ENCODE measurements around the gene SLC5A5. TPM values are rescaled to one million over a fixed set of nuclear protein-coding genes. Genes with fewer than 3 reads are reported as not detected.

The SLC5A5 gene
- total and polyA plus RNA-seq, 10 of the 15 experiments (the other 5 are each of a cell fraction or from before 2014, with no cell fraction given) = 0.02 to 0.08 (median 0.05) TPM; not detected in 3

DNA sequence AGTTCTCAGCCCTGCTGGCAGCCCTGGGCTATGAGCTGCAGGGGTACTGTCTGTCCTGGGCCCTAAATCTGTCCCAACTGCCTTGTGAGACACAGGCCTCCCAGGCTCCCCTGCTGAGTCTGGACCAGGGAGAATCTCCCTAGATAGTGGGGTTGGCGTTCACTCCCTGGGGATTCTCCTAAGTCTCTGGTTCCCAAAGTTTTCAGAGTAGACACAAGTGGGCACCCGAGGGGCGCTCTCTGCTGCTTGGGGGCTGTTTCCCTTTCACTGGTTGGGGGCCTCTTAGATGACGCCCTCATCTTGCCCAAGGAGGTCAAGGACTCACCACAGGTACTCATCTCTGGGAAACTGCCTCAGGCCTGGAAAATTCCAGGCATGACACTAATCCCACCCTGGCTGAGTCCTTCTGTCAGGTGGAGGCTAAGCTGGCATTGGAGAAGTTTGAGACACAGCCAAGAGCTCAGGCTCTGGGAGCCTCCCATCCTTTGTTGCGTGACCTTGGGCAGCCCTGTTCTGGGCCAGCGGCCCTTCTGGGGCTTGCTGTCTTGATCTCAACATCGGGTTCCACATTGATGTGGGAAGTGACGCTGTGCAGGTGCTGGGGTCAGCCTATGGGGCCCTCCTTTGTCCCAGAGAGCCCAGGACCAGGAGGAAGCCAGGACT is 8.1 kb upstream of the SLC5A5 start:
- SMC1A ChIA-PET (ENCODE audit: uncharacterized antibody, unreplicated experiment) = interaction anchor here (1.4 kb wide), 1 partner anchor 69 kb away, joined by 3 read pairs; the partner anchor contains the start of gene CCDC124
- DNase-seq (ENCODE audit: low read depth, low spot score) = no peak
- ATAC-seq = no peak
- Histone ChIP-seq H3K9ac (ENCODE audit: control insufficient read depth, insufficient read depth, low read length) (no peak overlapping the region), H3K27me3 (replicated peaks in 1 of 2; ENCODE audit: control insufficient read depth in 2 of 2, insufficient read depth in 2 of 2, low read length in 1 of 2) (no peaks in the 10 kb centered on the region), H3K4me1 (ENCODE audit: control insufficient read depth, insufficient read depth, low read length) (peaks cover 12% of the 10 kb centered on the region), H3K79me2 (ENCODE audit: control insufficient read depth, insufficient read depth, low read length) (peaks cover 30% of the 10 kb centered on the region), H2AFZ (ENCODE audit: control insufficient read depth, low read depth, low read length) (no peak overlapping the region), H3K9me3 (replicated peaks; ENCODE audit: control insufficient read depth, insufficient read depth, low read length) (no peaks in the 10 kb centered on the region), H4K20me1 (ENCODE audit: control insufficient read depth, insufficient read depth) (peaks cover 17% of the 10 kb centered on the region), H3K27ac (ENCODE audit: control insufficient read depth, insufficient read depth) (no peak overlapping the region), H3K4me3 (no peak overlapping the region), H3K4me2 (ENCODE audit: control insufficient read depth, insufficient read depth) (no peak overlapping the region), H3K36me3 (ENCODE audit: control insufficient read depth in 2 of 2, insufficient read depth in 2 of 2, low read length in 1 of 2) (peaks cover 23 to 30% of the 10 kb centered on the region in 2 experiments)
- POLR2A ChIA-PET = interaction anchor here (0.9 kb wide), 1 partner anchor 66 kb away, joined by 3 read pairs; no protein-coding TSS in a partner anchor
- CTCF ChIA-PET = interaction anchor here (1.0 to 3.2 kb wide), 2 partner anchors 68 to 69 kb away, joined by 4 to 11 read pairs; partner anchors contain the start of gene CCDC124
- TF ChIP-seq POLR2AphosphoS5 (IDR thresholded peaks at IDR 0.05; ENCODE audit: low read length) (0 out of 2 replicates have a peak, but pooled peaks have one; percentile 1), POLR2A (IDR thresholded peaks at IDR 0.05; ENCODE audit: low read depth, low read length) (peak; percentile 44; the same call in 1 of the 2 replicates), CBFB (IDR thresholded peaks at IDR 0.05; ENCODE audit: low read depth) (no peak), PML (IDR thresholded peaks at IDR 0.05; ENCODE audit: low read length) (peak; percentile 36; the same call in 1 of the 2 replicates), SMAD5 (IDR thresholded peaks at IDR 0.05; ENCODE audit: low read depth) (peak; percentile 43; the same call in 1 of the 2 replicates), EGR1 (IDR thresholded peaks at IDR 0.05; ENCODE audit: borderline replicate concordance in 1 of 2, low read depth in 2 of 2, low read length in 2 of 2) (no peak), RUNX3 (IDR thresholded peaks at IDR 0.05; ENCODE audit: low read length) (peak; percentile 1; the same call in 1 of the 2 replicates)
- FAIRE-seq = no peak
- intact Hi-C loops (cut with micrococcal nuclease; ENCODE audit: unreplicated experiment) (no loop called here), in situ Hi-C loops (cut with MboI) (no loop called here)
- RAD21 ChIA-PET (ENCODE audit: unreplicated experiment) = interaction anchor here (0.7 to 2.3 kb wide), 3 partner anchors 66 to 69 kb away, joined by 3 to 10 read pairs (median 5); partner anchors contain the start of gene CCDC124
- WGBS (ENCODE audit: insufficient coverage, insufficient replicate concordance, low lambda C conversion rate, missing lambda C conversion rate) = 76% methylated on average over 8 of the region's 8 CpGs
- BruUV-seq (replicated peaks) = no TSS peak
